Stimulated activated CD8-positive, alpha-beta memory T cell treated with anti-CD3 and anti-CD28 coated beads, Interleukin-4, amount 100 ng/mL, for 1 hour (primary cell): Measurements from ENCODE around the gene RASD1.

Experiments
- DNase-seq, 2 donors: peaks; one replicate each; pipeline ENCODE4 v3.0.0-alpha.2; 2020; ENCODE audit warnings: low read depth in 2 of 2, low spot score in 1 of 2

RASD1 gene

DNA sequence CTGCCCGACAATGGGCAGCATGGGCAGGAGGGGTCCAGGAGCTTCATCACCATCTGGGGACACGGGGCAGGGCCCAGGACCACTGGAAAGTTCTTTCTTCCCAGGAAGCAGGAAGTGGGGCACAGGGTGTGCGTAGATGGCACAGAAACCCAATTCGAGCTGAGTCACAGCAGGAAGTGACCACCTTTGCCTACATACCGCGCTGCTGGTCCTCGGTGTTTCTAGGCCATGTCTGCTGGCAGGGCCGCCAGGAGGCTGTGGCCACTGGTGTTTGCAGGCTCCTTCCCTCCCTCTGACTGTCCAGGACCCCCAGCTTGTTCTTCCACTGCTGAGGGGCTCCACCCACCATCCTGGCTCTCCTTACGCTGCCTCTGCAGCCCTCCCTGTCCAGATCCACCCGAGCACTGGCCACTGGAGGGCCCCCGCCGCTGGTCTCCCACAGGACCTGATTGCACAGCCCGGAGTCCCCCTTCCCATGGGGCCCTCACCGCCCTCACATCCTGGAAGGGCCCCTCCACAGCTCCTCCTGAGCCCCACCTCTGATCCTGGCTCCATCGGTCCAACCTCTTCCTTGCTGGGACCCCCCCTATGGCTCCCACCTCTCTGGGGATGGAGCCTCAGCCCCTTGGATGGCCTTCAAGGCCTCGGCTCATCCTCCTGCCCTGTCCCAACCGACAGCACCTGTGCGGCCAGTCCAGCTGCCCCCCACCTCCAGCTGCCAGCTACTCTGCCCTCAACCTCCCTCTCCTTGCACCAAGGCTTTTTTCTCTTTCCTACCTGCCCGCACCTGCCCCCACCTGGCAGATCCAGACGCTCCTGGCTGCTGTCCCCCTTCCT lies 14.5 kb upstream of the RASD1 start:
- no peak for DNase-seq

GRCh38 chr17:17509601-17510425 lies 13.6 kb upstream of the RASD1 start:
- no peak for DNase-seq

DNA sequence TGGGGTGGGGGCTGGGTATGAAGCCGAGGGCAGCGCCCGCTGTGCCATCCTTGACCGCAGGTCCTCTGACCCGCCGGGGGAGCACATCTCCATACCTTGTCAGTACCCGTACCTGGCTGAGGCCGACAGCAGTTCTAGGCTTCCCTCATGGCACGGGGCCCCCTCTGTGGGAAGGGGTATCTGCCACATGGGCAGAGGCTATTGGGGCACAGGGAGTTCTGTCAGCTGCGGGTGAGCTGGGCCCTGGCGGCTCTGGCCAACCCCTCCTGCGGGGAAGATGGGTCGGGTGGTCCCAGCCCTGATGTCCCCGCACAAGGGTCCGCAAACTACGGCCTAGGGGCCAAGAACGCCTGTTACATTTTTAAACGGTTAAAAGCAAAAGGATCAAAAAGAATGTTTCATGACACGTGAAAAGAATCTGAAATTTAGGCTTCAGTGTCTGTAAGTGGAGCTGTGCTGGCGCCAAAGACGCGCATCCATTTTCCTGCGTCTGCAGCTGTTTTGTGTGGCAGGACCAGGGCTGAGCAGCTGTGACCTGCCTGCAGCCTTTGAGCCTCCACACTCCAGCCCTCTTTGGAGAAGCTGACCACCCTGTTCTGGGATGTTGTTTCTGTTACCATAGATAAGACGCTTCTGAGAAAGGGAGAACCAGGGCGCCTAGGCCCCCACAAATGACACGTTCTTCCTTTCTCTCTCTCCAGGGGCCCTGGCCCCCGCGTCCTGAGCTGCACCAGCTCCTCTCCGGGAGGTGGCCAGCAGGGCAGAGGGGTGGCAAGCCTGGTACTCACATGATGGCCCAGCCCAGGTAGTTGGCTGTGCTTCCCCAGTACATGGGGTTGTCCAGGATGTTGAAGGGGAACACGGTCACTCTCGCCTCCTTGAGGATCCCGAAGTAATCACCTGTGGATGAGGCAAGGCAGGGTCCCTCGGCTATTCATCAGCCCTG lies 12.7 kb upstream of the RASD1 start:
- no peak for DNase-seq

DNA sequence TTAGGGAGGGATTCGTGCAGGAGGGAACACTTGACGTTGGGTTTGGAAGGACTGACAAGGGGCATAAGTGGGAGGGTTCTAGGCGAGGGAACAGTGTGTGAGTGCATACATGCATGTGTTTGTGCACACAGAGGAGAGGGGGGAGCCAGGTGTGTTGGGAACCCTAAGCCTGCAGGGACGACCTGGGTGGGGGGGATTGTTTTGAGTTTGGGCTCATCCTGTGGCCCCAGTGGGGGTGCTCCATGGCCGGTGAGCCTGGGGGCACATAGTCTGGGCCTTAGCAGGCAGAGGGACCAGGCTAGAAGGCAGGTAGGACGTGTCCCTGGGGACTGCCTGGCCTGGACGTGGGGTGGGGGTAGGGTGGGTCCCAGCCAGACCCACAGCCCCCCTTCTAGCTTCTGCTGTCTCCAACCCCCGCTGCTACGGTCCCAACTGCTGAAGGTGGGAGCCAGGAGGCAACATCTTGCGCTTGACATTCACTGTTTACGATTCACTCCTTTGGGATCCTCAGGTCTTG lies 11.9 kb upstream of the RASD1 start:
- no peak for DNase-seq

DNA sequence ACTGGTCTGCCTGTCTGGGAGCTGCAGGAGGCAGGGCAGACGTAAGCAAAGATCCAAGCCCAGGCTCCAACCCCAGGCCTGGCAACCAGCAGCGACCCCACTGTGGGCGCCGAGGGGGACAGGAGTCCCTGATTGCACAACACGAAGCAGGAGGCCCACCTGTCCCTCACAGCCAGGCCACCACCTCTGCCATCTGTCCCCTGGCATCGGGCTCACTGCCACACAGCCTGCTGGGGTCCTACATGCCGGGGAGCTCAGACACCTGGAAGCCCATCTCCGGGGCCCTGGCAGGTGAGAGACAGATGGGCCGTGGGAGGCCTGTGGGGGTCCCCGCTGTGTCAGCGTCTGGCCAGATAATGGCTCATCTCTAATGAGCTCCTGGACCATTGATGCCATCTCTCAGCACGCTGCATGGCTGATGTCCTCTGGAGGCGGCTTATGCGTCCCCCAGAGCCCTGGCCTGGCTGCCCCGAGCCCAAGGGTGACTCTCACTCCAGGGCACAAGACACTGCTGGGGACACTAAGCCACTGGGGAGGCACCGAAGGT lies 11.3 kb upstream of the RASD1 start:
- DNase-seq = no peak

DNA sequence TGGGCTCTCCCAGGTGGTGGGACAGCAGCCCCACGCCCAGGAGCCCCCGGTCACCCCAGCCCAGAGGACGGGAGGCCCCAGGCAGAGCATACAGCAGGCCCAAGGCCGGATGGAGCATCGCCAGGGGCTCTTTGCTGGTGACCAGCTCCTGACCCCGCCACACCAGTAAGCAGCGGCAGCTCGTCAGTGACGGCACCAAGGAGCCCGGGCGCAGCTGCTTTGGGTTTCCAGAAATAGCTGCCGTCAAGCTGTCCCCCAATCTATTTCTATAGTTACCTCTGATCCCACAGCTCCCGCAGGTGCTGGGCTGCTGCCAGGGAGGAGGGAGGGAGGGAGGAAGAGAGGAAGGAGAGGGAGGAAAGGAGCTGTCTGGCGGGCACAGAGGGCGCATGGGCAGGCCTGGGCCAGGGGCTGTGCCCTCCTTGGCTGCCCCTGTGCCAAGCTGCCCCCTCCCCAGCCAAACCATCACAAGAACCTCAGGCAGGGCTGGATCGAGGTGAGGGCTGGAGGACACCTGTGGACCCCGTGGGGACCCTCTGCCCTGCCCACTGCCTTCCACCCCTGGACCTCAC lies 10.8 kb upstream of the RASD1 start:
- DNase-seq = no peak

DNA sequence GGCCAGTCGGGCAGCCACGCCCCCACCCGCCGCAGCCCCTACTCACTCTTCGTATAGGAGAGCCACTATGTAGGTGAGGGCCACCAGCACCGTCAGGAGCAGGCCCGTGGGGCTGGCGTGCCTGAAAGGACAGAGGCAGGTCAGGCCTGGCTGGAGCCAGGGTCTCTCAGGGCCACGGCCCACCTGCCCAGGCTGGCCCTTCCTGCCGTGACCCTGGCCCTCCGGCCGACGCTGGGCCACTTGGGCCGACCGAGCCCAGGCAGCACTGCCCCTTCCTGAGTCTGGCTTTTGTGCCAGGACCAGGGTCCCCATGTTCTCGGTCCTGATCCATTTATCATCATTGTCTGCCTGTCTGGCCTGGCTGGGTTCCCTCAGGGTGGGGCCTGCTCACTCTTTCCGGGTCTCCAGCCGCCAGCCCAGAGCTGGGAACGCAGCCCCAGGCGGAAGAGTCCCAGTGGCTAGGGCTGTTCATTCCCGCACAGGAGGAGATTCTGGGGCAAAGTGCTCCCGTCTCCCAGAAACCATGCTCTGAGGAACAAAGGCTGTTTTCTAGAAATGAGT lies 10.1 kb upstream of the RASD1 start:
- DNase-seq = no peak

DNA sequence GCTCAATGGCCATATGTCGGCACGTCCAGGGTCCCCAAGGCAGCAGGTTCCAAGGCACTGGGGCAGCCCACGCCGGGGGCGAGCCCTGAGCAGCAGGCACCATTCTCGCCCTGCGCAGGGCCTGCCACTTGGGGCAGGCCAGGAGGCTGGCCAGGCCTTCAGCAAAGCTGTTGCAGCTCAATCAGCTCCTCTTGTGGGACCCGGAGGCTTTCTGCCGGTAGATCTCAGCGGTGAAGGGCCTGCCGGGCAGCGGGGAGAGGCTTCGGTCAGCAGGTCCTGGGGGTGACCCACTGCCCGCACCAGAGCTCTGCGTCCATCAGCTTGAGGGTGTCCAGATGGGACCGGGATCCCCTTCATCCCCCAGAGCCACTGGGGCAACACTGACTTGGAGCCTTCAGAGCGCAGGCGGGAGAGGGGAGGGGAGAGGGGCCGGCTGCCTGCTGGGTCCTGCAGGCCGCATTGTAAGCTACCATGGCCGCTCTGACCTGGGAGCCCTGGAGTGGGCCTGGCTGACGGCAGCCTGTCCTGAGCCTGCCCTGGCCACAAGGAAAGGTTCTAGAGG lies 9.5 kb upstream of the RASD1 start:
- DNase-seq = no peak

- no peak for DNase-seq
Measured at GRCh38 chr17:17505151-17505550, 9.0 kb upstream of the RASD1 start.

DNA sequence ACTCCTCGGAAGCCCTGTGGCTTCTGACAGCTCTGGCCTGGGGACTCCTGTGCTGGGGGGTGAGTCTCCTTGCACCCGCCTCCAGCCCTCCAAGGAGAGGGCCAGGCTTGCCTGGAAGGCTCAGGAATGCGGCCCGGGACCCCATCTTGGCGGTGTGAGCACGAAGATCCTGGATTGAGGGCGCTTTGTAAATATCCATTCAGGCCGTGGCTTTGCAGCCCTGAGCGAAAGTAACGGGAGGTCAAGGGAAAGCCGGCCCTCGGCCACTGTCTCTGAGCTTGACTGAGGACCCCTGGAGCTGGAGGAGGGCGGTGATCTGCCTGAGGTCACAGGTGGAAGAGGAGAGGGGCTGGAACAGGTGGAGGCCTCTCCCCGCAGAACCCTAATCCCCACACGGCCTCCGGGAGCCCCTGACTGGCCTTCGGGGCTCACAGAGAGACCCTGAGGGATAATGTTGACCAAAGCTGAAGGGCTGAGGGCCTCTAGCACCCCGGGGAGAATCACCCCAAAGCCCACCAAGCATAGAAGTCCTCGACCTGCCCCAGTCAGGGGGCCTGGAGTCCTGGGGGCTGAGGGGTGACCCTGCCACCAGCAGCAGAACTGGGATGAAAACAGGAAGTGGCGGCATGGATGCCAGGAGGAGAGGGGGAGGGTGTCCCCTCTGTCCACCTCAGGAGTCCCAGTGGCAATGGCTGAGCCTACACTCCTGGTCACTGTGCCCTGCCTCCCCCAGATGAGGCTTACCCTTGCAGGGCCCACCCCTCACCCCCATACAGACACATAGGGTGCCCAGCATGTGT lies 8.3 kb upstream of the RASD1 start:
- DNase-seq = no peak

- no peak for DNase-seq
Measured at GRCh38 chr17:17503566-17504130, 7.5 kb upstream of the RASD1 start.

DNA sequence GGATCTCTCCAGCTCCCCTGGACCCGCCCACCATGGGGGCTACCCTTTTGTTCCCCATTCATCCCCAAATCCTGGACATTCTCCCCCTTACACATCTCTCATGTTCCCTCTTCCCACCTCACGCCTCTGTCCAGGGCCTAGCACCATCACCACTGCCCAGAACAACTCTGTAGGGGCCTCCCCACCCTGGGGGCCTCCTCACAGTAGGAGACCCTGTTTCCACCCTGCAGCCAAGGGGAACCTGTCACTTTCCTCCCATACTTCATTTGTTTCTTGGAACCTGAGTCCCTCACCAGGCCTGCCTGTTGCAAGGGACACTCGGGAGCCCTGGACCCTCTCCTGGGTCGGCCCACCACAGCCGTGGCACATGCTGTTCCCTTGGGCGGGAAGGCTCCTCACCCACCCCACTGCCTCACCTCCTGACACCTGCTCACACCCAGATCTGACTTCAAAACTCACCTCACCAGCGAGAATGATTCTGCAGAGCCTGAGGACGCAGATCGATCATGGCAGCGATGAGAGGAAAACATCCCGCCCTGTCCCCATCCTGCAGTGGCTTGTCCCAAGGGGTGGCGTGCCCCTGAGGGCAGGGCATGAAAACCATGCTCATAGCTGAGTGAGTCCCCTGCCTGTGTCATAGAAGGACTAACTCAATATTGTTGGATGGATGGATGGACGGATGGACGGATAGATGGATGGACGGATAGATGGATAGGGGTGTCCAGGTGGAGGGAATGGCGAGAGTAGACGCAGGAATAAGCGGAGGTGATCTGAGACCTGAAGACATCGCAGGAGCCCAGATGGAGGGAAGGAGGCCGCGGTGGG lies 6.8 kb upstream of the RASD1 start:
- DNase-seq = no peak

- DNase-seq = no peak
Measured at GRCh38 chr17:17500999-17501605, 4.9 kb upstream of the RASD1 start.

DNA sequence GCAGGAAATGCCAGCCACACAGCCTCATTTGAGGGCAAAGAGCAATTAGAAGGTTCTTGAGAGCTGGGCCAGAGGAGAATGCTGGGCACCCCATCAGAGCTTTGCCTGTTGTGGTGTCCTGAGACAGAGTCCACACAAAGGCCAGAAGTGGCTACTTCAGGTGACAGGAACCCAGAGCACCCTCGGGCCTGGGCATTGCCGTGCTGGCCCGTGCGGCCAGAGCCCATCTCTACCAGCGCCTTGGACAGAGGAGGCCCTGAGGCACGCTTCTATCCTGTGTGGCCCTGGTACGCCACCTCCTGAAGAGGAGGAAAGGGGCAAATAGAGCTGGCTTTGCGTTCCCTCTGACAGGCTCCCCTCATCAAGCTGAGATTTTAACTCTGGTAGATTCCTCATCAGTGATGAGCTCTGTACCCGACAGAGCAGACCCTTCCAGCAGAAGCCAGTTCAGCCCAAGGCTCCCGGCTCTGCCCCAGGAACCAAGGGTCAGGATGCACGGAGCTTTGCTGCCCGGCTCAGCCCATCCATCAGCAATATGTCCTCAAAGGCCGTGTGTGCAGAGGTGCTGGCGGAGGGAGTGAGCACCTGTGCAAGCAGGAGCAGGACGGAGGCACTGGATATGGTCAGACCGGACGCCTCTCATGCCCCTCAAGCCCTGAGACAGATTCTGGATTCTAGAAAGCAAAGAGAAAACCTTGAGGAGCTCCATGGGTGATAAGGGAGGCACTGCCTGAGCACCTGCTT lies 3.4 kb upstream of the RASD1 start:
- DNase-seq = no peak

GRCh38 chr17:17498606-17499301 lies 2.6 kb upstream of the RASD1 start:
- no peak for DNase-seq
